GM18511 (cell line): ENCODE data around the gene CFL1.
A peak's percentile ranks its signal among the peaks of the same experiment; 100 is the strongest.
"Not testable (repeated sequence)": the region's sequence is repeated elsewhere in the genome, so short reads cannot be mapped to it uniquely, and the experiment has no call there.

Experiments used
- ATAC-seq: cut with Tn5 transposase; IDR thresholded peaks from one replicate; pipeline ENCODE4 v1.9.1; 2021; ENCODE audit warnings: mild to moderate bottlenecking, moderate library complexity; ENCODE audit not compliant: unreplicated experiment

Gene CFL1

GRCh38 chr11:65859812-65860277, 1.9 kb upstream of the CFL1 start:
- ATAC-seq = no peak

- ATAC-seq = peak; percentile 62
These were observed 1.3 kb upstream of the CFL1 start for GRCh38 chr11:65859095-65859811.

- no peak for ATAC-seq
These were observed 704 bp upstream of the CFL1 start for GRCh38 chr11:65858681-65859087.

- peak; percentile 2 for ATAC-seq
These were observed 504 bp downstream of the CFL1 start for GRCh38 chr11:65857500-65857852.

GRCh38 chr11:65856689-65857499, 1.1 kb downstream of the CFL1 start:
- peak; percentile 35 for ATAC-seq

- no peak for ATAC-seq
These were observed 2.0 kb downstream of the CFL1 start for GRCh38 chr11:65855927-65856363.

GRCh38 chr11:65854852-65855837, 2.8 kb downstream of the CFL1 start:
- ATAC-seq = no peak

- no peak for ATAC-seq
These were observed 3.8 kb downstream of the CFL1 start for GRCh38 chr11:65854161-65854592.

- ATAC-seq = no peak
These were observed 4.6 kb downstream of the CFL1 start for GRCh38 chr11:65853246-65853979.

GRCh38 chr11:65852508-65853245, 5.3 kb downstream of the CFL1 start:
- ATAC-seq = no peak

GRCh38 chr11:65851811-65852507, 6.0 kb downstream of the CFL1 start:
- no peak for ATAC-seq

GRCh38 chr11:65851083-65851579, 6.8 kb downstream of the CFL1 start:
- ATAC-seq = no peak

GRCh38 chr11:65850217-65851082, 7.5 kb downstream of the CFL1 start:
- no peak for ATAC-seq

GRCh38 chr11:65849771-65850216, 8.2 kb downstream of the CFL1 start:
- no peak for ATAC-seq

- ATAC-seq = no peak
These were observed 8.6 kb downstream of the CFL1 start for GRCh38 chr11:65849366-65849765.

- not testable (repeated sequence) for ATAC-seq
These were observed 9.3 kb downstream of the CFL1 start for GRCh38 chr11:65848693-65849092.

GRCh38 chr11:65847746-65848145, 10.2 kb downstream of the CFL1 start:
- no peak for ATAC-seq
